HG03175 (cell line): ENCODE data around the gene PLK1.

Experiments
- ATAC-seq: cut with Tn5 transposase; IDR thresholded peaks from one replicate; pipeline ENCODE4 v1.9.1; 2021; ENCODE audit warnings: mild to moderate bottlenecking, moderate library complexity; ENCODE audit not compliant: unreplicated experiment

PLK1 gene

GRCh38 chr16:23679274-23679985 lies 741 bp downstream of the PLK1 start:
- ATAC-seq, result no peak

- no peak for ATAC-seq
Observed at GRCh38 chr16:23679986-23680336, 1.3 kb downstream of the PLK1 start.

GRCh38 chr16:23682181-23682580 lies 3.5 kb downstream of the PLK1 start:
- no peak for ATAC-seq

GRCh38 chr16:23683487-23683886 lies 4.8 kb downstream of the PLK1 start:
- ATAC-seq, result no peak

- no peak for ATAC-seq
Observed at GRCh38 chr16:23687034-23687808, 8.5 kb downstream of the PLK1 start.

- ATAC-seq, result no peak
Observed at GRCh38 chr16:23689442-23690187, 10.9 kb downstream of the PLK1 start.

GRCh38 chr16:23690771-23691482 lies 12.2 kb downstream of the PLK1 start:
- ATAC-seq, result no peak

GRCh38 chr16:23691483-23692189 lies 12.9 kb downstream of the PLK1 start:
- no peak for ATAC-seq

GRCh38 chr16:23692190-23692837 lies 13.6 kb downstream of the PLK1 start:
- no peak for ATAC-seq

- ATAC-seq, result no peak
Observed at GRCh38 chr16:23694265-23694643, 15.6 kb downstream of the PLK1 start.

- ATAC-seq, result no peak
Observed at GRCh38 chr16:23694644-23695373, 16.1 kb downstream of the PLK1 start.

GRCh38 chr16:23695756-23696155 lies 17.1 kb downstream of the PLK1 start:
- ATAC-seq, result no peak

- no peak for ATAC-seq
Observed at GRCh38 chr16:23699100-23699499, 20.4 kb downstream of the PLK1 start.

GRCh38 chr16:23700093-23700492 lies 21.4 kb downstream of the PLK1 start:
- ATAC-seq, result no peak

GRCh38 chr16:23700509-23700908 lies 21.8 kb downstream of the PLK1 start:
- no peak for ATAC-seq

- no peak for ATAC-seq
Observed at GRCh38 chr16:23701045-23701444, 22.4 kb downstream of the PLK1 start.

GRCh38 chr16:23702951-23703350 lies 24.3 kb downstream of the PLK1 start:
- ATAC-seq, result no peak

GRCh38 chr16:23704772-23705516 lies 26.3 kb downstream of the PLK1 start:
- no peak for ATAC-seq

- no peak for ATAC-seq
Observed at GRCh38 chr16:23705517-23705902, 26.8 kb downstream of the PLK1 start.
